HepG2 (cell line): ENCODE data around the gene ATIC. TPM values are rescaled to one million over a fixed set of nuclear protein-coding genes. Genes with fewer than 3 reads are reported as not detected.

ENCODE experiments used
- ATAC-seq: fragments of 200-7000 bp; cut with Tn5 transposase; 3 replicates; pipeline ENCODE4 v1.9.1; 2020; ENCODE audit warnings: mild to moderate bottlenecking, moderate library complexity
- BruUV-seq: library from RNA; stranded (reverse); fragments of 400-500 nt; replicated peaks from 2 replicates; lab custom pipeline; 2021; lab: Mats Ljungman, UMichigan
- CTCF ChIA-PET: fragments of 300-600 bp; formaldehyde crosslinking; extraction: SDS; loops from one replicate; lab custom pipeline; 2021; ENCODE audit warnings: low total read pairs, inconsistent platforms, low intra/inter-chr PET ratio; lab: Yijun Ruan, JAX
- POLR2A ChIA-PET: fragments of 350-600 bp; sonication (Branson Sonifier 250); formaldehyde crosslinking; loops from one replicate; lab custom pipeline; 2020; ENCODE audit warnings: antibody characterized with exemption, inconsistent platforms; lab: Yijun Ruan, JAX
- DNase-seq: peaks from one replicate; pipeline ENCODE4 v3.0.0-alpha.2; 2015; ENCODE audit warnings: low spot score
- FAIRE-seq: peaks from 3 replicates; lab custom pipeline; 2011; peaks lifted over from hg19 to GRCh38; lab: Jason Lieb, UNC
- H2AFZ ChIP-seq: one replicate; pipeline ENCODE4 v1.6.1; 2011; ENCODE audit warnings: low read length, inconsistent platforms
- H3K27ac ChIP-seq: fragments of 300-600 bp; 3 replicates; pipeline ENCODE4 v1.8.0; 2011; ENCODE audit warnings: mixed run types, mild to moderate bottlenecking, mixed read lengths, low read length, inconsistent platforms; ENCODE audit not compliant: insufficient read depth; ENCODE audit errors: extremely low read length
- H3K27me3 ChIP-seq, 2 experiments: fragments of 200-600 bp in 1 of 2; 2 replicates in 1 of 2; 3 replicates in 1 of 2; pipeline versions ENCODE4 v1.6.0 to v1.8.0; 2011; ENCODE audit warnings: low read length in 2 of 2, mild to moderate bottlenecking in 2 of 2, moderate library complexity in 2 of 2, inconsistent platforms in 1 of 2; ENCODE audit not compliant: insufficient read depth in 2 of 2, control insufficient read depth in 1 of 2
- H3K36me3 ChIP-seq, 2 experiments: fragments of 200-600 bp in 1 of 2; replicated peaks in 1 of 2; 2 replicates in 1 of 2; 3 replicates in 1 of 2; pipeline versions ENCODE4 v1.5.1 to v1.8.0; 2011; ENCODE audit warnings: low read length in 2 of 2, inconsistent platforms in 1 of 2; ENCODE audit not compliant: insufficient read depth in 2 of 2, control insufficient read depth in 1 of 2
- H3K4me1 ChIP-seq: 2 replicates; pipeline ENCODE4 v1.5.1; 2012; ENCODE audit warnings: low read length, inconsistent platforms; ENCODE audit not compliant: insufficient read depth
- H3K4me2 ChIP-seq: 2 replicates; pipeline ENCODE4 v1.6.0; 2011; ENCODE audit warnings: low read depth, low read length, inconsistent platforms
- H3K4me3 ChIP-seq, 3 experiments: fragments of 200-600 bp in 1 of 3; sonication (generic), shearing (Covaris generic) in 1 of 3; replicated peaks in 1 of 3; 2 replicates each; pipeline ENCODE4 v1.5.1; 2011 to 2016; ENCODE audit warnings: low read length in 3 of 3, inconsistent platforms in 2 of 3, low read depth in 2 of 3, mild to moderate bottlenecking in 2 of 3, control low read depth in 1 of 3, mixed read lengths in 1 of 3; ENCODE audit not compliant: insufficient read depth in 1 of 3
- H3K79me2 ChIP-seq: one replicate; pipeline ENCODE4 v1.6.1; 2011; ENCODE audit warnings: low read length, inconsistent platforms; ENCODE audit not compliant: insufficient read depth
- H3K9ac ChIP-seq: 2 replicates; pipeline ENCODE4 v1.6.0; 2011; ENCODE audit warnings: mild to moderate bottlenecking, low read depth, low read length, inconsistent platforms; ENCODE audit not compliant: insufficient read depth
- H3K9me3 ChIP-seq: 2 replicates; pipeline ENCODE4 v1.5.1; 2012; ENCODE audit warnings: mild to moderate bottlenecking, low read length
- H4K20me1 ChIP-seq: 2 replicates; pipeline ENCODE4 v1.6.0; 2011; ENCODE audit warnings: inconsistent platforms, mild to moderate bottlenecking, low read length, moderate library complexity; ENCODE audit not compliant: insufficient read depth
- CEBPB ChIP-seq: IDR thresholded peaks from 2 replicates; pipeline ENCODE4 v1.6.1; 2011; ENCODE audit warnings: low read depth, low read length, improper control_type of control experiment, borderline replicate concordance
- DDIT3 ChIP-seq: sonication (generic); formaldehyde crosslinking; IDR thresholded peaks from 2 replicates; pipeline ENCODE4 v1.4.0; 2020; ENCODE audit warnings: mild to moderate bottlenecking, missing genetic modification reagents
- DR1 ChIP-seq: sonication (generic); formaldehyde crosslinking; IDR thresholded peaks from 2 replicates; pipeline ENCODE4 v1.8.0; 2021; ENCODE audit warnings: mild to moderate bottlenecking, missing genetic modification reagents, inconsistent platforms
- KDM4B ChIP-seq: sonication (generic); formaldehyde crosslinking; IDR thresholded peaks from 2 replicates; pipeline ENCODE4 v1.4.0; 2020; ENCODE audit warnings: missing genetic modification reagents
- RBFOX2 ChIP-seq: fragments of 200-400 bp; formaldehyde crosslinking; IDR thresholded peaks from 2 replicates; pipeline ENCODE4 v1.6.1; 2017; ENCODE audit warnings: low read depth, mild to moderate bottlenecking, low read length
- RXRA ChIP-seq: sonication (generic); formaldehyde crosslinking; IDR thresholded peaks from 2 replicates; pipeline ENCODE4 v1.5.1; 2020; ENCODE audit warnings: missing genetic modification reagents
- TP53 ChIP-seq: sonication (generic); formaldehyde crosslinking; conservative IDR thresholded peaks from 2 replicates; pipeline ENCODE4 v1.4.0; 2020; ENCODE audit warnings: missing genetic modification reagents
- U2AF2 ChIP-seq: fragments of 200-400 bp; formaldehyde crosslinking; IDR thresholded peaks from 2 replicates; pipeline ENCODE4 v1.6.1; 2017; ENCODE audit warnings: low read depth, mild to moderate bottlenecking, low read length
- WGBS: methylation state at CpG from one replicate; pipeline ENCODE4 v1.1.6; 2017; ENCODE audit warnings: low lambda C conversion rate; 5-methylcytosine and 5-hydroxymethylcytosine counted together
- in situ Hi-C: cut with HindIII; loops from 2 replicates; pipeline ENCODE4 v1.10.0; 2017; ENCODE audit warnings: low pct_unique_long_range_greater_than_20kb; ENCODE audit not compliant: extremely low pct_ligation_motif_present
- intact Hi-C: fragments of 100-400 bp; cut with micrococcal nuclease; formaldehyde crosslinking; loops from one replicate; pipeline ENCODE4 v1.10.0; 2022; ENCODE audit not compliant: unreplicated experiment
- polyA plus RNA-seq, 8 experiments: library from polyadenylated mRNA; depleted of rRNA in 3 of 8; stranded (reverse) in 7 of 8; unstranded in 1 of 8; fragments of >200 nt; fragmentation: Illumina TruSeq in 4 of 8; extraction: Trizol in 4 of 8; gene quantifications; 2 replicates each; pipeline versions ENCODE4 v1.2.1 to v1.2.3, GENCODE V29; 2011 to 2016; ENCODE audit warnings: low read depth in 4 of 8, missing spikeins in 1 of 8, mixed read lengths in 1 of 8; ENCODE audit not compliant: insufficient read depth in 1 of 8
- total RNA-seq, 5 experiments: library from RNA; depleted of rRNA; stranded (reverse); fragments of >200 nt; fragmentation: Illumina TruSeq; extraction: Trizol; gene quantifications; 2 replicates each; pipeline ENCODE4 v1.2.3, GENCODE V29; 2016; ENCODE audit warnings: low read depth in 1 of 5

The ATIC gene
- total and polyA plus RNA-seq, 2 of the 13 experiments (the other 11 are each of a cell fraction or from before 2014, with no cell fraction given), result 89.8 to 146 TPM

- intact Hi-C loops (no loop called here), in situ Hi-C loops (no loop called here)
- ChIA-PET CTCF (no interaction called here), POLR2A (interaction anchor here (2.3 kb wide), 1 partner anchor 8 kb away, joined by 10 read pairs; the partner anchor contains the start of gene ATIC)
- Histone ChIP-seq H3K4me2 (no peak overlapping the region), H3K27me3 (no peaks in the 10 kb centered on the region), H4K20me1 (no peaks in the 10 kb centered on the region; the same call in 1 of the 2 replicates), H3K9me3 (no peaks in the 10 kb centered on the region), H3K36me3 (peaks cover 27 to 68% of the 10 kb centered on the region in 2 experiments), H3K4me1 (peaks cover 14% of the 10 kb centered on the region), H3K27ac (no peak overlapping the region), H3K79me2 (peaks cover 54% of the 10 kb centered on the region), H3K4me3 (no peak overlapping the region)
- no TSS peak for BruUV-seq
- 96% methylated on average over 3 of the region's 3 CpGs for WGBS
- ATAC-seq (no peak), FAIRE-seq (no peak)
- no peak for TF ChIP-seq U2AF2
- no peak for TF ChIP-seq KDM4B
- TF ChIP-seq CEBPB, result 0 out of 2 replicates have a peak, but pooled peaks have one; percentile 37
- TF ChIP-seq TP53, result no peak
- TF ChIP-seq DDIT3 (CRISPR knock-in tag), result no peak
- TF ChIP-seq, all 625 proteins: peak for 1
- DNase-seq, result no peak
- Histone ChIP-seq H3K9ac (no peak overlapping the region), H2AFZ (no peak overlapping the region)
Measured at GRCh38 chr2:215320102-215320501, 8.2 kb downstream of the ATIC start.

GRCh38 chr2:215320679-215321078 is 8.8 kb downstream of the ATIC start:
- BruUV-seq, result no TSS peak
- over 99% methylated on average over 7 of the region's 7 CpGs for WGBS
- Histone ChIP-seq H3K9me3 (no peaks in the 10 kb centered on the region), H3K4me1 (peaks cover 8% of the 10 kb centered on the region), H3K9ac (no peak overlapping the region), H3K27me3 (no peaks in the 10 kb centered on the region), H3K36me3 (peaks cover 30 to 70% of the 10 kb centered on the region in 2 experiments), H4K20me1 (no peaks in the 10 kb centered on the region; the same call in 1 of the 2 replicates), H2AFZ (no peak overlapping the region)
- intact Hi-C loops, result no loop called here
- TF ChIP-seq DR1 (CRISPR knock-in tag) (no peak), RXRA (CRISPR knock-in tag) (no peak), RBFOX2 (0 out of 2 replicates have a peak, but pooled peaks have one; percentile 24)
- TF ChIP-seq, all 625 proteins: peak for 1
- in situ Hi-C loops, result no loop called here
- FAIRE-seq (no peak), DNase-seq (no peak), ATAC-seq (peak; percentile 31; the same call in 1 of the 3 replicates)
- ChIA-PET CTCF (no interaction called here), POLR2A (interaction anchor here (2.3 kb wide), 1 partner anchor 9 kb away, joined by 10 read pairs; the partner anchor contains the start of gene ATIC)
- Histone ChIP-seq H3K4me2 (no peak overlapping the region), H3K4me3 (no peak overlapping the region), H3K79me2 (peaks cover 50% of the 10 kb centered on the region), H3K27ac (no peak overlapping the region)
